ACC112 (cell line): ENCODE results near the gene CNPY1.

Experiments
- H2AFZ ChIP-seq: fragments of 200-600 bp; sonication (generic); one replicate; pipeline ENCODE4 v1.6.0; 2017; ENCODE audit warnings: antibody characterized with exemption, low read length; ENCODE audit not compliant: unreplicated experiment
- H3K27ac ChIP-seq: fragments of 200-600 bp; sonication (generic); 2 replicates; pipeline ENCODE4 v1.5.1; 2014; ENCODE audit warnings: low read depth, mild to moderate bottlenecking, antibody characterized with exemption, low read length, moderate library complexity
- H3K27me3 ChIP-seq: fragments of 200-600 bp; sonication (generic); 2 replicates; pipeline ENCODE4 v1.6.1; 2014; ENCODE audit warnings: mild to moderate bottlenecking, antibody characterized with exemption, low read length, moderate library complexity, mixed read lengths; ENCODE audit not compliant: insufficient read depth
- H3K36me3 ChIP-seq: fragments of 200-600 bp; sonication (generic); 2 replicates; pipeline ENCODE4 v1.6.1; 2016; ENCODE audit warnings: mild to moderate bottlenecking, antibody characterized with exemption, low read length, moderate library complexity, mixed read lengths; ENCODE audit not compliant: insufficient read depth
- H3K4me1 ChIP-seq: fragments of 200-600 bp; sonication (generic); one replicate; pipeline ENCODE4 v1.6.1; 2016; ENCODE audit warnings: low read length, mixed read lengths; ENCODE audit not compliant: insufficient read depth, unreplicated experiment, control insufficient read depth
- H3K4me3 ChIP-seq: fragments of 200-600 bp; sonication (generic); 2 replicates; pipeline ENCODE4 v1.5.1; 2014; ENCODE audit warnings: mild to moderate bottlenecking, low read depth, low read length
- H3K79me2 ChIP-seq: fragments of 200-600 bp; sonication (generic); one replicate; pipeline ENCODE4 v1.6.0; 2016; ENCODE audit warnings: low read length; ENCODE audit not compliant: control insufficient read depth, unreplicated experiment, insufficient read depth

CNPY1 gene

GRCh38 chr7:155486783-155487508 is 59.4 kb downstream of the CNPY1 start:
- Histone ChIP-seq H3K36me3 (no peaks in the 10 kb centered on the region), H3K27ac (no peak overlapping the region), H3K27me3 (peaks cover 33% of the 10 kb centered on the region), H3K4me1 (no peaks in the 10 kb centered on the region), H3K4me3 (no peak overlapping the region), H2AFZ (no peak overlapping the region), H3K79me2 (no peaks in the 10 kb centered on the region)

GRCh38 chr7:155484483-155485399 is 61.6 kb downstream of the CNPY1 start:
- H3K4me3 ChIP-seq, result no peak overlapping the region
- peaks cover 15% of the 10 kb centered on the region for H3K27me3 ChIP-seq
- H3K27ac ChIP-seq, result no peak overlapping the region
- H2AFZ ChIP-seq, result no peak overlapping the region
- no peaks in the 10 kb centered on the region for H3K36me3 ChIP-seq
- H3K4me1 ChIP-seq, result no peaks in the 10 kb centered on the region
- H3K79me2 ChIP-seq, result no peaks in the 10 kb centered on the region

- no peak overlapping the region for H3K27ac ChIP-seq
- no peak overlapping the region for H2AFZ ChIP-seq
- peaks cover 8% of the 10 kb centered on the region for H3K27me3 ChIP-seq
- H3K4me1 ChIP-seq, result no peaks in the 10 kb centered on the region
- no peak overlapping the region for H3K4me3 ChIP-seq
- H3K79me2 ChIP-seq, result no peaks in the 10 kb centered on the region
- H3K36me3 ChIP-seq, result no peaks in the 10 kb centered on the region
Observed at GRCh38 chr7:155483868-155484325, 62.5 kb downstream of the CNPY1 start.

GRCh38 chr7:155483245-155483644 is 63.1 kb downstream of the CNPY1 start:
- no peak overlapping the region for H3K27ac ChIP-seq
- H3K4me1 ChIP-seq, result no peaks in the 10 kb centered on the region
- no peak overlapping the region for H3K4me3 ChIP-seq
- no peak overlapping the region for H2AFZ ChIP-seq
- no peaks in the 10 kb centered on the region for H3K79me2 ChIP-seq
- H3K27me3 ChIP-seq, result peaks cover 10% of the 10 kb centered on the region
- H3K36me3 ChIP-seq, result no peaks in the 10 kb centered on the region

GRCh38 chr7:155482511-155483183 is 63.7 kb downstream of the CNPY1 start:
- Histone ChIP-seq H3K27ac (no peak overlapping the region), H3K4me1 (no peaks in the 10 kb centered on the region), H3K36me3 (no peaks in the 10 kb centered on the region), H3K79me2 (no peaks in the 10 kb centered on the region), H3K4me3 (no peak overlapping the region), H2AFZ (no peak overlapping the region), H3K27me3 (peaks cover 14% of the 10 kb centered on the region)

GRCh38 chr7:155481764-155482163 is 64.6 kb downstream of the CNPY1 start:
- Histone ChIP-seq H3K27me3 (peaks cover 23% of the 10 kb centered on the region), H3K27ac (no peak overlapping the region), H3K36me3 (no peaks in the 10 kb centered on the region), H3K79me2 (no peaks in the 10 kb centered on the region), H3K4me3 (no peak overlapping the region), H2AFZ (no peak overlapping the region), H3K4me1 (no peaks in the 10 kb centered on the region)

GRCh38 chr7:155477476-155477875 is 68.9 kb downstream of the CNPY1 start:
- no peaks in the 10 kb centered on the region for H3K4me1 ChIP-seq
- no peaks in the 10 kb centered on the region for H3K79me2 ChIP-seq
- H3K4me3 ChIP-seq, result no peak overlapping the region
- no peak overlapping the region for H2AFZ ChIP-seq
- no peaks in the 10 kb centered on the region for H3K36me3 ChIP-seq
- peaks cover 56% of the 10 kb centered on the region for H3K27me3 ChIP-seq
- H3K27ac ChIP-seq, result no peak overlapping the region

GRCh38 chr7:155471718-155472117 is 74.6 kb downstream of the CNPY1 start:
- Histone ChIP-seq H3K79me2 (no peaks in the 10 kb centered on the region), H3K4me1 (no peaks in the 10 kb centered on the region), H3K27ac (no peak overlapping the region), H3K36me3 (no peaks in the 10 kb centered on the region), H3K27me3 (peaks cover 98% of the 10 kb centered on the region), H2AFZ (no peak overlapping the region), H3K4me3 (no peak overlapping the region)

- no peaks in the 10 kb centered on the region for H3K4me1 ChIP-seq
- no peaks in the 10 kb centered on the region for H3K36me3 ChIP-seq
- H3K27ac ChIP-seq, result no peak overlapping the region
- H3K79me2 ChIP-seq, result no peaks in the 10 kb centered on the region
- no peak overlapping the region for H3K4me3 ChIP-seq
- peaks cover 98% of the 10 kb centered on the region for H3K27me3 ChIP-seq
- H2AFZ ChIP-seq, result no peak overlapping the region
Observed at GRCh38 chr7:155470686-155471638, 75.4 kb downstream of the CNPY1 start.

- no peak overlapping the region for H3K27ac ChIP-seq
- H2AFZ ChIP-seq, result no peak overlapping the region
- no peaks in the 10 kb centered on the region for H3K4me1 ChIP-seq
- no peak overlapping the region for H3K4me3 ChIP-seq
- no peaks in the 10 kb centered on the region for H3K36me3 ChIP-seq
- H3K79me2 ChIP-seq, result no peaks in the 10 kb centered on the region
- peaks cover 98% of the 10 kb centered on the region for H3K27me3 ChIP-seq
Observed at GRCh38 chr7:155470186-155470487, 76.2 kb downstream of the CNPY1 start.
